ENCODE measurements around the gene FOXN3.

The FOXN3 gene

DNA sequence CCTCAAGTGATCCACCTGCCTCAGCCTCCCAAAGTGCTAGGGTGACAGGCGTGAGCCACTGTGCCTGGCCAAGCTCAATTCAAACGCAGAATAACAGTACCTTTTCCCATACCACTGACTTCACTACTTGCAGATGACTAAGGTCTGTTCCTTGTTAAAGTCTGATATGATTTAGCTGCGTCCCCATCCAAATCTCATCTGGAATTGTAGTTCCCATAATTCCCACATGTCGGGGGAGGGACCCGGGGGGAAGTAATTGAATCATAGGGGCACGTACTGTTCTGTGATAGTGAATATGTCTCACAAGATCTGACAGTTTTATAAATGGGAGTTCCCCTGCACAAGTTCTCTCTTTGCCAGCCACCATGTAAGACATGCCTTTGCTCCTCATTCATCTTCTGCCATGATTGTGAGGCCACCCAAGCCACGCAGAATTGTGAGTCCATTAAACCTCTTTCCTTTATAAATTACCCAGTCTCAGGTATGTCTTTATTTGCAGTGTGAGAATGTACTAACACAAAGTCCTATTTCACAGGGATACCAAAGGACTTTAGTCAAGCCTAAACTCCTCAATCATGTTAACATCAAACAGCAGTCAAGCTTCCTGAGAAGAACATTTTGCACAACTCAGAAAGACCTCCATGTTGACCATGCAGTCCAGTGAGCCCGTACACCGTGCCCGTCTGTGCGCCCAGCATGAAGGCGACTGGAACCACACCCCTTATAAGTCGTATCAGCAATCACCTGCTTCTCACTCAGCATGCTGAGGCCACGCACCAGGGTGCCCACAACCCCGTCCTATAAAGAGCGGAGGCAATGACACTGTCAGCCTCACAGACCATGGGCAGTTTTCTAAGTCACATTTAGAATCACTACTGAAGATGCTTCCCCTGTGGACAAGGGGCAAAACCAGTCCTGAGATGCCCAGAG lies 36.9 kb downstream of the FOXN3 start:
- TF ChIP-seq CTCF (IDR thresholded peaks at IDR 0.05) (no peak), ZFX (IDR thresholded peaks at IDR 0.05; ENCODE audit: borderline replicate concordance) (no peak)
- H3K27ac ChIP-seq, result no peak overlapping the region

- no peak overlapping the region for H3K27ac ChIP-seq
- TF ChIP-seq CTCF (IDR thresholded peaks at IDR 0.05), result no peak
- TF ChIP-seq ZFX (IDR thresholded peaks at IDR 0.05; ENCODE audit: borderline replicate concordance), result no peak
Observed at GRCh38 chr14:89379006-89379405, 38.0 kb downstream of the FOXN3 start.

DNA sequence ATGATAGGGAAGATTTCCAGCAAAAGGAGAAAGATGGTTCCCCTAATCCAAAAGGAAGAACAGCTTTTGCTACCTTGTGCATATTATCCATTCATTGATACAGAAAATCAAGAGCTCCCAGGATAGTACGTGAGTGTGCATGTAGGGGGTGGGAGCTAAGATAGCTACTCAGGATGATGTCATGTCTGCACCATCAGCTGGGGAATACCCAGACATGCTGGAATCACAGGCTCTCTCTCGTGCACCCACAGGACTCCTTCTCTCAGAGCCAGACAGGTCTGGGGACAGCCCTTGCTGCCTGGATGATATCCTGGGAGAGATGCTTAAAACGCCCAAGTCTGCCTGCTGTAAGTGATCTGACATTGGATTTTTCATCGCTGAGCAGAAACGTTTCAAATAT lies 38.9 kb downstream of the FOXN3 start:
- H3K27ac ChIP-seq, result no peak overlapping the region
- no peak for TF ChIP-seq ZFX (IDR thresholded peaks at IDR 0.05; ENCODE audit: borderline replicate concordance)
- no peak for TF ChIP-seq CTCF (IDR thresholded peaks at IDR 0.05)

- TF ChIP-seq ZFX (IDR thresholded peaks at IDR 0.05; ENCODE audit: borderline replicate concordance) (no peak), CTCF (IDR thresholded peaks at IDR 0.05) (no peak)
- no peak overlapping the region for H3K27ac ChIP-seq
Observed at GRCh38 chr14:89377544-89377943, 39.5 kb downstream of the FOXN3 start.

- TF ChIP-seq ZFX (IDR thresholded peaks at IDR 0.05; ENCODE audit: borderline replicate concordance), result no peak
- no peak for TF ChIP-seq CTCF (IDR thresholded peaks at IDR 0.05)
- no peak overlapping the region for H3K27ac ChIP-seq
Observed at GRCh38 chr14:89374908-89375307, 42.1 kb downstream of the FOXN3 start.

- no peak overlapping the region for H3K27ac ChIP-seq
- no peak for TF ChIP-seq CTCF (IDR thresholded peaks at IDR 0.05)
Observed at GRCh38 chr14:89373185-89373584, 43.8 kb downstream of the FOXN3 start.

- H3K27ac ChIP-seq, result no peak overlapping the region
- TF ChIP-seq CTCF (IDR thresholded peaks at IDR 0.05), result no peak
- TF ChIP-seq ZFX (IDR thresholded peaks at IDR 0.05; ENCODE audit: borderline replicate concordance), result no peak
Observed at GRCh38 chr14:89372512-89372883, 44.5 kb downstream of the FOXN3 start.

All from 22Rv1 (cell line).